GM19463 (cell line): Measurements from ENCODE around the gene GYPE.
"Not testable (repeated sequence)": the region's sequence is repeated elsewhere in the genome, so short reads cannot be mapped to it uniquely, and the experiment has no call there.

Experiments
- ATAC-seq: cut with Tn5 transposase; IDR thresholded peaks from one replicate; pipeline ENCODE4 v1.9.1; 2021; ENCODE audit warnings: mild to moderate bottlenecking, moderate library complexity; ENCODE audit not compliant: unreplicated experiment

Gene GYPE

DNA sequence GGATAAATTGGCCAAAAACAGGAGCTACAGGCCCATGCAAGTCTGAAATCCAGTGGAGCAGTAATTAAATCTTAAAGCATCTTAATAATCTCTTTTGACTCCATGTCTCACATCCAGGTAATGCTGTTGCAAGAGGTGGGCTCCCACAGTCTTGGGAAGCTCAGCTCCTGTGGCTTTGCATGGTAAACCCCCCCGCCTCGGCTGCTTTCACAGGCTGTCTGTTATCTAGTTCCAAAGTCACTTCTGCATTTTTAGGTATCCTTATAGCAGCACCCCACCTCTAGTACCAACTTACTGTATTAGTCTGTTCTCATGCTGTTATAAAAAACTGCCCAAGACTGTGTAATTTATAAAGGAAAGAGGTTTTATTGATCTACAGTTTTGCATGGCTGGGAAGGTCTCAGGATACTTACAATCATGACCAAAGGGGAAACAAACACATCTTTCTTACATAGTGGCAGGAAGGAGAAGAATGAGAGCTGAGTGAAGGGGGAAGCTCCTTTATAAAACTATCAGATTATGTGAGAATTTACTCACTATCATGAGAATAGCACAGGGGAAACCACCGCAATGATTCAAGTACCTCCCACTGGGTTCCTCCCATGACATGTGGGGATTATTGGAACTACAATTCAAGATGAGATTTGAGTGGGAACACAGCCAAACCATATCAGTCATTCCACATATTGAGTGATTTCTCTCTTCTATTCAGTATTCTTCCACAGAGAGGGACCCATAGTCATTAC, 34.7 kb downstream of the GYPE start:
- ATAC-seq, result not testable (repeated sequence)

GRCh38 chr4:143869925-143870324, 35.4 kb downstream of the GYPE start:
- not testable (repeated sequence) for ATAC-seq

GRCh38 chr4:143862716-143863115, 42.6 kb downstream of the GYPE start:
- not testable (repeated sequence) for ATAC-seq

DNA sequence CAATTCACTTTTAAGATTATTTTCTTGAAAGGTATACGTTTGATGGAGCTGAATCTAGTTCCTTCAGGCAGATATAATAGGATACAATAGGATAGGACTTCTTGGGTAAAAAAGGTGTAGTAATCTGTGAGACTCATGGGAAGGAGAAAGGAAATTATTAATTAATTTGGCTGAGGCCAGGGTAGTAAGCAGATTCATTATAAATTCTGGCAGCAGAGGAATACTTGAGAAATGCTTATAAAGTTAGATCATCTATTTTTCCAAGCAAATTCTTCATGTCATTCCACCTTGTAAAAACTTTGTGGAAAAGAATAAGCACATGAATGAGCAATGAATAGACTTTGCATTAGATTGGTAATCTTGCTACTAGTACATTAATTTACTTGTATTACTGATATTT, 46.9 kb downstream of the GYPE start:
- no peak for ATAC-seq

- not testable (repeated sequence) for ATAC-seq
These were observed 47.7 kb downstream of the GYPE start for GRCh38 chr4:143857391-143858336.

DNA sequence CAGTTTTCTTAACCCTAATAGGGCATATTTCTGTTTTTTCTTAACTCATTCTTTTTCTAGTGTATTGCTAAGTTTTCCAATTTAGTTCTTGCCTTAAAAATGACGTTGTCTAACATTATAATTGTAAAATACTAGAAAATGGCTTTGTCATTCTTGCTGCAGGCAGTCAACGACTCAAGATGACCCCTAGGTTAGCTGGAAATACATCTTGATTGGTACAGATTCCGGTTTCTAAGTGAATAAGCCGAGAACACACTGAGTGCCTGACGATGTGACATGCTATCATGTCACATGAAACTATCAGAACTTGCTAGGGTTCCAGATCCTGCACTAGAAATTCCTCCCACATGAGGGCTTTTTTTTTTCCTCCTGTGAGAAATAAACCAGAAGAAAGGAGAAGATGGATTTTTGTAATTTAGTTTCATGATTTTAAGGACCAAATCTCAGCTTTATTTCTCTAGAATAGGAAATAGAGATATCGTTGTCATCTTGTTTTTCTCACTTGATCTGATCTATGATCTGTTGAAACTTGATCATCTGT, 49.3 kb downstream of the GYPE start:
- ATAC-seq, result not testable (repeated sequence)

DNA sequence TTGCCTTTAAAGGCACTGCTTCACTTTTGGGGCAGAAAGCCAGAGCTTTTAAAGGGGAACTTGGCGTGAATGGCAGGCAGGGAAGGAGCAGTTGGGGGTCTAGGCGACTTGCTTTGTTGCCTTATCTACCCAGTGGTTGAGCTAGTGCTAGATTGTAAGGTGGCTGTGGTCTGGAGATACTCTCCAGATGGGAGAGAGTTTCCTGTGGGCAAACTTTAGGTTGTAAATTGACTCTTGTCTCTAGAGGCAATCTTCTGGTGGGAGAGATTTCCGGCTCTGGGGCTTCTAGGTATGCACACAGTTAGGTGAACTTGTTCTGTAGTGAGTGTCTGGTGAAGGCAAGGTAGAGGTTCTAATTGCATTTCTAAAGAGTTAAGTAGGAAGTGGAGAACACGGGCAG, 50.7 kb downstream of the GYPE start:
- not testable (repeated sequence) for ATAC-seq

GRCh38 chr4:143849296-143849695, 56.1 kb downstream of the GYPE start:
- not testable (repeated sequence) for ATAC-seq

- not testable (repeated sequence) for ATAC-seq
These were observed 61.9 kb downstream of the GYPE start for GRCh38 chr4:143843506-143843832.

- not testable (repeated sequence) for ATAC-seq
These were observed 62.5 kb downstream of the GYPE start for GRCh38 chr4:143842624-143843505.

DNA sequence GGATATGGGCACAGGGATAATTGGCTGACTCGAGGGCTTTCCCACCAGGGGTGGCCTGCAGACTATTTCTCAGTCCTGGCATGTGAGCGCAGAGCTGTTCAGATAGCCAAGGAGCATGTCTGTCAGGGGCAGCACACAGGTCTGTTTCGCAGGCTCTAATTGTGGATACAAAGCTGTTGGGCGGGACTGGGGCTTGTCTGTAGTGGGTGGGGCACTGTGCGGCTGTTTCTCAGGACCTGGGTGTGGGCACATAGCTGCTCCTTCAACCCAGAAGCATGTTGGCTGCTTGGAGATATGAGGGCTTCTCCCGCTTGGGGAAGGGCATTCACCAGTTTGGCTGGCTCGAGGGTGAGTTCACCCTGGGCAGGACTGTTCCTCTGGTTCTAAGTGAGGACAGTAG, 65.9 kb downstream of the GYPE start:
- not testable (repeated sequence) for ATAC-seq

- ATAC-seq, result not testable (repeated sequence)
These were observed 71.2 kb downstream of the GYPE start for GRCh38 chr4:143834196-143834595.

DNA sequence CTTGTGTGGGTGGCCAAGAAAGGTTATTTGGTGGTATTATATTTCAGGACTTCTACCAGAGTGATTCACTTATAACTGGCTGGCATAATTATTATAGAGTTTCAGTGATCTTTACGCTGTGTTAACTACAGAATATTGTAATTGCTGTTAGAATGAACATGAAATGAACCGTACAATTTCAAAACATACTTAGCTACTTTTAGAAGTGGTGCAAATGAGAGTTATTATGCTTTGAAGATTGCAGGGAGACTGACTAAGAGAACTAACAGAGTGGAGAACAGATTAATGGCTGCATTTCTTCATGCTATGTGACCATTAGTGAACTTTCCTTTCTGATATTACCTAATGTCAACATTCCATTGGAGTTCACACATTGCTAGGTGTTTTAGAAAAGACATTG, 71.7 kb downstream of the GYPE start:
- not testable (repeated sequence) for ATAC-seq

GRCh38 chr4:143830576-143830975, 74.8 kb downstream of the GYPE start:
- not testable (repeated sequence) for ATAC-seq

- not testable (repeated sequence) for ATAC-seq
These were observed 76.1 kb downstream of the GYPE start for GRCh38 chr4:143829239-143829620.
